B cell (primary cell): ENCODE measurements around the gene FXYD2. TPM values are rescaled to one million over a fixed set of nuclear protein-coding genes. Genes with fewer than 3 reads are reported as not detected.

Experiments
- ATAC-seq: fragments of 200-7000 bp; cut with Tn5 transposase; one replicate; pipeline ENCODE4 v1.10.0; 2021; ENCODE audit warnings: low read depth, mild to moderate bottlenecking, moderate number of reproducible peaks, moderate library complexity
- CTCF ChIA-PET: fragments of 350-600 bp; sonication (Branson Sonifier 250); formaldehyde crosslinking; loops from one replicate; lab custom pipeline; 2021; ENCODE audit warnings: antibody characterized with exemption, inconsistent platforms; lab: Charles Lee
- POLR2A ChIA-PET: fragments of 350-600 bp; sonication (Branson Sonifier 250); formaldehyde crosslinking; loops from one replicate; lab custom pipeline; 2021; ENCODE audit warnings: antibody characterized with exemption; lab: Charles Lee
- DNase-seq: peaks from one replicate; pipeline ENCODE4 v3.0.0; 2013
- H2AFZ ChIP-seq: 2 replicates; pipeline ENCODE4 v1.6.1; 2012; ENCODE audit warnings: mild to moderate bottlenecking, low read depth, low read length; ENCODE audit not compliant: insufficient read depth, poor library complexity, severe bottlenecking
- H3K27ac ChIP-seq, 2 donors: 1 replicate in 1 of 2; 2 replicates in 1 of 2; pipeline ENCODE4 v1.5.1; 2012 to 2013; ENCODE audit warnings: low read length in 2 of 2, mild to moderate bottlenecking in 2 of 2, moderate library complexity in 1 of 2
- H3K27me3 ChIP-seq, 4 experiments: fragments of 200-600 bp in 1 of 4; sonication (generic) in 1 of 4; replicated peaks in 1 of 4; 1 replicate in 2 of 4; 2 replicates in 2 of 4; pipeline versions ENCODE4 v1.6.1 to v1.7.0; 2013 to 2016; ENCODE audit warnings: low read length in 3 of 4, mild to moderate bottlenecking in 2 of 4, mixed read lengths in 1 of 4, moderate library complexity in 1 of 4; ENCODE audit not compliant: insufficient read depth in 4 of 4, control insufficient read depth in 3 of 4; ENCODE audit errors: control extremely low read depth in 1 of 4
- H3K36me3 ChIP-seq, 2 experiments: replicated peaks in 1 of 2; 1 replicate in 1 of 2; 2 replicates in 1 of 2; pipeline versions ENCODE4 v1.6.1 to v1.7.1; 2013; ENCODE audit warnings: low read length in 1 of 2; ENCODE audit not compliant: insufficient read depth in 2 of 2, control insufficient read depth in 1 of 2; ENCODE audit errors: control extremely low read depth in 1 of 2, extremely low read depth in 1 of 2
- H3K4me1 ChIP-seq, 2 donors: fragments of 200-600 bp in 1 of 2; sonication (generic) in 1 of 2; 1 replicate in 1 of 2; 2 replicates in 1 of 2; pipeline versions ENCODE4 v1.5.1 to v1.6.1; 2013 to 2017; ENCODE audit warnings: low read length in 2 of 2; ENCODE audit not compliant: control insufficient read depth in 2 of 2, insufficient read depth in 2 of 2
- H3K4me2 ChIP-seq: replicated peaks from 2 replicates; pipeline ENCODE3; 2012; ENCODE audit warnings: mild to moderate bottlenecking, low read depth, low read length; ENCODE audit not compliant: poor library complexity, severe bottlenecking
- H3K4me3 ChIP-seq, 5 experiments: fragments of 200-600 bp in 1 of 5; sonication (generic) in 1 of 5; 1 replicate in 3 of 5; 2 replicates in 2 of 5; pipeline versions ENCODE4 v1.5.1 to v1.7.0; 2011 to 2016; ENCODE audit warnings: low read length in 4 of 5, mild to moderate bottlenecking in 4 of 5, low read depth in 2 of 5, control low read depth in 1 of 5, moderate library complexity in 1 of 5; ENCODE audit not compliant: insufficient read depth in 1 of 5; ENCODE audit errors: control extremely low read depth in 1 of 5, extremely low read depth in 1 of 5
- H3K79me2 ChIP-seq: fragments of 200-600 bp; sonication (generic); one replicate; pipeline ENCODE4 v1.6.0; 2016; ENCODE audit warnings: low read length; ENCODE audit not compliant: control insufficient read depth, insufficient read depth
- H3K9ac ChIP-seq: fragments of 200-600 bp; sonication (generic); 2 replicates; pipeline ENCODE4 v1.6.1; 2017; ENCODE audit warnings: mild to moderate bottlenecking, low read length, moderate library complexity
- H3K9me3 ChIP-seq, 3 donors: one replicate each; pipeline versions ENCODE4 v1.6.1 to v1.7.1; 2013; ENCODE audit warnings: low read length in 2 of 3; ENCODE audit not compliant: control insufficient read depth in 2 of 3, insufficient read depth in 1 of 3; ENCODE audit errors: control extremely low read depth in 1 of 3
- H4K20me1 ChIP-seq: 2 replicates; pipeline ENCODE4 v1.6.0; 2012; ENCODE audit warnings: mild to moderate bottlenecking, low read length; ENCODE audit not compliant: insufficient read depth, control insufficient read depth, poor library complexity, severe bottlenecking
- H3K27ac Mint-ChIP-seq: one replicate; pipeline ENCODE4 v1.8.0; 2021; ENCODE audit warnings: mixed read lengths
- H3K27me3 Mint-ChIP-seq: one replicate; pipeline ENCODE4 v1.8.0; 2021; ENCODE audit warnings: mixed read lengths
- H3K4me1 Mint-ChIP-seq: one replicate; pipeline ENCODE4 v1.8.0; 2021; ENCODE audit warnings: mixed read lengths
- H3K4me3 Mint-ChIP-seq: one replicate; pipeline ENCODE4 v1.8.0; 2021; ENCODE audit warnings: mixed read lengths
- H3K9me3 Mint-ChIP-seq: one replicate; pipeline ENCODE4 v1.8.0; 2022; ENCODE audit warnings: mixed read lengths; ENCODE audit not compliant: insufficient read depth
- CTCF ChIP-seq: fragments of 200-600 bp; IDR thresholded peaks from one replicate; pipeline ENCODE4 v1.8.0; 2022; ENCODE audit warnings: antibody characterized with exemption, mild to moderate bottlenecking
- EZH2 ChIP-seq: IDR thresholded peaks from 2 replicates; pipeline ENCODE4 v1.6.1; 2012; ENCODE audit warnings: borderline replicate concordance, low read depth, mild to moderate bottlenecking, moderate library complexity, low read length; ENCODE audit not compliant: insufficient read depth, poor library complexity, severe bottlenecking
- WGBS: methylation state at CpG from one replicate; pipeline ENCODE4 v1.1.5; 2013; ENCODE audit warnings: missing lambda C conversion rate; ENCODE audit not compliant: insufficient coverage; 5-methylcytosine and 5-hydroxymethylcytosine counted together
- intact Hi-C: fragments of 100-400 bp; cut with micrococcal nuclease; formaldehyde crosslinking; loops from one replicate; pipeline ENCODE4 v1.10.0; 2022
- polyA plus RNA-seq: library from polyadenylated mRNA; depleted of rRNA; stranded (reverse); fragments of >200 nt; gene quantifications from 2 replicates; pipeline ENCODE4 v1.2.3, GENCODE V29; 2012
- total RNA-seq, 2 donors: library from RNA; stranded (reverse); fragments of 120-200 nt in 1 of 2; gene quantifications; 1 replicate in 1 of 2; 2 replicates in 1 of 2; pipeline versions ENCODE4 v1.2.3 to v1.2.4, GENCODE V29; 2013 to 2022

FXYD2 gene
- total and polyA plus RNA-seq, 2 donors (not counting 1 experiment from before 2014, with no cell fraction given) = 0.61 to 19.5 TPM

- no peaks in the 10 kb centered on the region for H3K9me3 Mint-ChIP-seq
- no peak overlapping the region for H3K27ac ChIP-seq
- H3K27me3 ChIP-seq = peaks cover 0 to 42% (median 17%) of the 10 kb centered on the region in 4 experiments
- H4K20me1 ChIP-seq = no peaks in the 10 kb centered on the region
- no peaks in the 10 kb centered on the region for H3K36me3 ChIP-seq
- peaks cover 11% of the 10 kb centered on the region for H3K4me1 Mint-ChIP-seq
- ChIA-PET POLR2A (no interaction called here), CTCF (interaction anchor here (1.5 kb wide), 1 partner anchor 77 kb away, joined by 3 read pairs; no protein-coding TSS in a partner anchor)
- intact Hi-C loops = no loop called here
- no peak overlapping the region for H3K9ac ChIP-seq
- no peaks in the 10 kb centered on the region for H3K79me2 ChIP-seq
- H3K4me3 Mint-ChIP-seq = no peak overlapping the region
- H3K27ac Mint-ChIP-seq = no peak overlapping the region
- H3K9me3 ChIP-seq = no peaks in the 10 kb centered on the region
- 71% methylated on average over 7 of the region's 9 CpGs for WGBS
- TF ChIP-seq CTCF = no peak
- no peak for TF ChIP-seq EZH2
- no peak overlapping the region for H2AFZ ChIP-seq
- peaks cover 46% of the 10 kb centered on the region for H3K27me3 Mint-ChIP-seq
- H3K4me2 ChIP-seq = no peak overlapping the region
- peaks cover 7 to 16% of the 10 kb centered on the region in 2 donors for H3K4me1 ChIP-seq
- no peak overlapping the region for H3K4me3 ChIP-seq
- ATAC-seq = no peak
- no peak for DNase-seq
Observed at GRCh38 chr11:117870103-117870952, 45.8 kb upstream of the FXYD2 start.

- POLR2A ChIA-PET = no interaction called here
- intact Hi-C loops = no loop called here
Observed at GRCh38 chr11:117869604-117870003, 45.1 kb upstream of the FXYD2 start.

More at GRCh38 chr11:117869604-117870003, 45.1 kb upstream of the FXYD2 start:
- Histone ChIP-seq H3K4me2 (no peak overlapping the region), H3K27ac (no peak overlapping the region), H3K36me3 (no peaks in the 10 kb centered on the region), H3K9me3 (peaks cover 0 to 1% (median 0%) of the 10 kb centered on the region in 3 donors), H3K79me2 (no peaks in the 10 kb centered on the region), H3K4me1 (peaks cover 5 to 10% of the 10 kb centered on the region in 2 donors), H3K9ac (no peak overlapping the region), H4K20me1 (no peaks in the 10 kb centered on the region), H2AFZ (no peak overlapping the region), H3K27me3 (peaks cover 0 to 34% (median 10%) of the 10 kb centered on the region in 4 experiments), H3K4me3 (no peak overlapping the region)
- peaks cover 41% of the 10 kb centered on the region for H3K27me3 Mint-ChIP-seq
- peaks cover 7% of the 10 kb centered on the region for H3K4me1 Mint-ChIP-seq
- H3K27ac Mint-ChIP-seq = no peak overlapping the region
- ATAC-seq = no peak
- CTCF ChIA-PET = no interaction called here
- 68% methylated on average over 4 of the region's 4 CpGs for WGBS
- no peak overlapping the region for H3K4me3 Mint-ChIP-seq
- DNase-seq = no peak
- H3K9me3 Mint-ChIP-seq = no peaks in the 10 kb centered on the region
- no peak for TF ChIP-seq CTCF
- TF ChIP-seq EZH2 = no peak
